Neuron (in vitro differentiated cells): ENCODE measurements around the gene SLIT3.
"Not testable (repeated sequence)": the region's sequence is repeated elsewhere in the genome, so short reads cannot be mapped to it uniquely, and the experiment has no call there.

Experiments
- H2AFZ ChIP-seq: one replicate; pipeline ENCODE4 v1.6.1; 2013; ENCODE audit warnings: low read depth, mild to moderate bottlenecking, inconsistent platforms, low read length, moderate library complexity
- H3K27me3 ChIP-seq: one replicate; pipeline ENCODE4 v1.6.1; 2013; ENCODE audit warnings: low read length; ENCODE audit not compliant: insufficient read depth
- H3K36me3 ChIP-seq: one replicate; pipeline ENCODE4 v1.6.1; 2013; ENCODE audit warnings: low read length; ENCODE audit not compliant: insufficient read depth
- H3K4me1 ChIP-seq: one replicate; pipeline ENCODE4 v1.6.1; 2013; ENCODE audit warnings: low read length; ENCODE audit not compliant: insufficient read depth
- H3K4me3 ChIP-seq: 2 replicates; pipeline ENCODE4 v1.5.1; 2013; ENCODE audit warnings: mild to moderate bottlenecking, low read length, moderate library complexity
- H3K9me3 ChIP-seq: one replicate; pipeline ENCODE4 v1.6.1; 2013; ENCODE audit warnings: low read length

Gene SLIT3

DNA sequence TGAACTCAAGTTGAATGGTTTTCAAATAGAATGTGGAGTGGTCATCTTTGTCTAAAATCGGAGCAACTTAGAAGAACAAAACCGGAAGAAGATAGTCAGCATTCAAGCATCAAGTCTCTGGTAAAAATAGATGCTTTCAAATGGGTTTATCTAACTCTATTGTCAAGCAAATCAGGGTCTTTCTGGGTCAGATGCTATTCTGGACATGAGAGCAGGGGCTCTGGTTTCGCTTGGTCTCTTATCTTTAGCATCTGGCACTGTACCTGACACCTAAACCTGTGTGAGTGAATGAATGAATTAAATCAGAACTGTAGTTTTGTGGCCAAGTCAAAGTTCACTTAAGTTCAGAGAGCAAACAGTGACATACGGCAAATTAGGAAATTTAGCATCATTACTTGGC lies 173.5 kb downstream of the SLIT3 start:
- Histone ChIP-seq H3K9me3 (no peaks in the 10 kb centered on the region), H3K27me3 (peaks cover 4% of the 10 kb centered on the region), H3K4me1 (peaks cover 7% of the 10 kb centered on the region), H2AFZ (no peak overlapping the region), H3K36me3 (no peaks in the 10 kb centered on the region), H3K4me3 (no peak overlapping the region)

DNA sequence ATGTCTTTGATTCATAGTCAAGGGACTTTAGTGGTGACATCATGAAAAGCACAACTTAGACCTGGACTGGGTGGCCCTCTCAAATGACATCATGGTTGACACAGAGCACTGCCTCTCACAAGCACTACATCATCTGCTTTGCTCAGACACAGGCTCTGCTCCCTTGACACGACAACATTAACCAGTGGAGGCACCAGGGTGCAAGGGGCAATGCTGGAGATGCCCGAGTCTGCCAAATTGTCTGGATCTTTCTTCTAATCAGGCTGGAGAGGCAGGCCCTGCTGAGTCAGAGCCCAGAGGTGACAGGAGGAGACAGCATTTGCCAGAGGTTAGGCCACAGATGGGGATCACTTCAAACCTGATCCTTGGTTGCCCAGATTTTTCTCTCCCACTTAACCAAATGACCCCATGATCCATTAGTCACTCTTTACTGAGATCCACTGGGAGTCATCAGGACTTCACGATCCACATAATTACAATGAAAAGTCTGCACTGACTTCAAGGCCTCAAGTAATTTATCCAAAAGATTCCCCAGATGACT lies 174.4 kb downstream of the SLIT3 start:
- H3K27me3 ChIP-seq: peaks cover under 1% of the 10 kb centered on the region

GRCh38 chr5:169125571-169125970 lies 175.4 kb downstream of the SLIT3 start:
- Histone ChIP-seq H3K27me3 (no peaks in the 10 kb centered on the region), H3K36me3 (no peaks in the 10 kb centered on the region), H2AFZ (no peak overlapping the region), H3K4me3 (no peak overlapping the region), H3K9me3 (no peaks in the 10 kb centered on the region), H3K4me1 (peaks cover 7% of the 10 kb centered on the region)

More for the DNA sequence above, 174.4 kb downstream of the SLIT3 start:
- Histone ChIP-seq H3K4me3 (no peak overlapping the region), H2AFZ (no peak overlapping the region), H3K36me3 (no peaks in the 10 kb centered on the region), H3K9me3 (no peaks in the 10 kb centered on the region), H3K4me1 (peaks cover 7% of the 10 kb centered on the region)

DNA sequence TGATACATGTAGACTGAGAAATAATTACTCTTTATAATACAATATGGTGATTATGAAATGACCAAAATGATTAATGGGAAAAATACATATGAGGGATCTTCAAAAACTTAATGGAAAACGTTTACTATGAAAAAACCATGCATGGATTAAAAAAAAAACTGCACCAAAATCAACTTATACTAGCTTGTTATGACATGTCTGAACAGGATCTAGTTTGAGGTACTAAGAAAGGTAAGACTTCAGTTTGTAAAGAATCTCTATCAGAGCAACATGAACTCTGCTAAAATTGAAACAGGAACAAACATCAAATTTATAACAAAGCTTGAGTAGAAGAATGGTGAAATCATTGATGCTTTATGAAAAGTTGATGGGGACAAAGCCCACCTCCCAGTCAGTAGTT lies 178.0 kb downstream of the SLIT3 start:
- Histone ChIP-seq H3K4me3 (no peak overlapping the region), H2AFZ (no peak overlapping the region), H3K27me3 (no peaks in the 10 kb centered on the region), H3K36me3 (no peaks in the 10 kb centered on the region), H3K4me1 (peaks cover 7% of the 10 kb centered on the region), H3K9me3 (no peaks in the 10 kb centered on the region)

GRCh38 chr5:169121630-169122420 lies 179.1 kb downstream of the SLIT3 start:
- no peak overlapping the region for H3K4me3 ChIP-seq
- H3K27me3 ChIP-seq: no peaks in the 10 kb centered on the region
- peaks cover under 1% of the 10 kb centered on the region for H3K4me1 ChIP-seq
- H2AFZ ChIP-seq: no peak overlapping the region
- no peaks in the 10 kb centered on the region for H3K36me3 ChIP-seq
- H3K9me3 ChIP-seq: no peaks in the 10 kb centered on the region

DNA sequence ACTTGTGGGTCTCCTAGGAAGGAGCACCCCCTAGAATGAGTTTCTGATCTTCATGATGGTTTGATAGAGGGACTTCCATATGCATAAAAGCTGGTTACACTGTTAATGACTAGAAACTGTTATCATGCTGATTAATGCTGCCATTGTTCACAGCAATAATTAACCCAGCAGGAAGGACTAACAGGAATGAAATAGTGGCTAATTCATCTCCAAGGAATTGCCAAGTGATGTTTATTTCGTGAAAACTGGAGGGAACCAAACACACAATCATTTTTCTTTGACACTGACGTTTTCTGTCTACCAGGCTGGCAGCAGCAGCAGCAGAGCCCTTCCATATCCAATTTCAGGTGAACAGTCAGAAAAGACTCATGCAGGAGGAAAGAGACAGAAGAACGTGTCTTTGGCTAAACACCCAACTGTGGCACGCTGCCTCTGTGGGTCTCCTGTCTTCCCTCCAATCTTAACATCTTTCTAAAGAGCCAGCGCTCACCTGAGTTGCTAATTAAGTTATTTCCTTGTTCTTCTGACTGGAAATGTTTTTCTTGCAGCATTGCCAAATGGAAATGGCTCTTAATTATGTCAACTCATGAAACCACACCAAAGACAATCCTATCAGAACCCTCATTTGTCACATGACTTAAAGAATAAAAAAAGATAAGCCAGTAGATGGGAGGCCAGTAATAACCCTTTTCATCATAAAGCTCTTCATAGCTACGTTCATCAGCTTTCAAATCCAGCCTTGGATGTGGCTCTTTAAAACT lies 181.5 kb downstream of the SLIT3 start:
- Histone ChIP-seq H2AFZ (no peak overlapping the region), H3K4me3 (no peak overlapping the region), H3K9me3 (no peaks in the 10 kb centered on the region), H3K27me3 (no peaks in the 10 kb centered on the region), H3K4me1 (no peaks in the 10 kb centered on the region), H3K36me3 (no peaks in the 10 kb centered on the region)

- H3K4me1 ChIP-seq: no peaks in the 10 kb centered on the region
- H2AFZ ChIP-seq: no peak overlapping the region
- no peak overlapping the region for H3K4me3 ChIP-seq
- H3K27me3 ChIP-seq: no peaks in the 10 kb centered on the region
- H3K9me3 ChIP-seq: no peaks in the 10 kb centered on the region
- no peaks in the 10 kb centered on the region for H3K36me3 ChIP-seq
These were observed 183.9 kb downstream of the SLIT3 start for GRCh38 chr5:169116961-169117461.

GRCh38 chr5:169115461-169116124 lies 185.3 kb downstream of the SLIT3 start:
- H3K4me3 ChIP-seq: no peak overlapping the region
- no peak overlapping the region for H2AFZ ChIP-seq
- H3K4me1 ChIP-seq: no peaks in the 10 kb centered on the region
- H3K9me3 ChIP-seq: no peaks in the 10 kb centered on the region
- H3K36me3 ChIP-seq: no peaks in the 10 kb centered on the region
- no peaks in the 10 kb centered on the region for H3K27me3 ChIP-seq

GRCh38 chr5:169114466-169115065 lies 186.4 kb downstream of the SLIT3 start:
- Histone ChIP-seq H3K27me3 (no peaks in the 10 kb centered on the region), H2AFZ (no peak overlapping the region), H3K4me1 (no peaks in the 10 kb centered on the region), H3K36me3 (no peaks in the 10 kb centered on the region), H3K4me3 (no peak overlapping the region), H3K9me3 (no peaks in the 10 kb centered on the region)

DNA sequence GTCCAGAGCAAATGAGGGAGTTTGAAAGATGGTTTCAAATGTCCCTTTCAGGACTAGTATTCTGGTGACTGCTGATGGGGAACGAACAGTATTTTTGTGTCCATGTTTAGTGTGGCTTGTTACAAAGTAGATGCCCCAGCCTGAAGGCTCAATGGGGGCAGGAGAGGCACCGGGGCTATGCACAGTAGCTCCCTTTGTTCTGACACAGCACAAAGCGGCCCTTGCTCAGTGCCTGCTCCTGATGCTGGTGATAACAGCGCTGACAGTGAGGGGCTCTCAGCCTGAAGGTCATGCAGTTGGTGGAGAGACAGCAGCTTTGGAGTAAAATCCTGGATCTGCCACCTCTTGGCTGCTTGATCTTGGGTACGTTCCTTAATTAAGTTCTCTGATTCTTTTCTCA lies 188.9 kb downstream of the SLIT3 start:
- Histone ChIP-seq H3K36me3 (no peaks in the 10 kb centered on the region), H3K27me3 (no peaks in the 10 kb centered on the region), H3K9me3 (no peaks in the 10 kb centered on the region), H3K4me3 (no peak overlapping the region), H2AFZ (no peak overlapping the region), H3K4me1 (no peaks in the 10 kb centered on the region)

- H3K27me3 ChIP-seq: no peaks in the 10 kb centered on the region
- no peaks in the 10 kb centered on the region for H3K4me1 ChIP-seq
- H3K9me3 ChIP-seq: no peaks in the 10 kb centered on the region
- no peak overlapping the region for H2AFZ ChIP-seq
- H3K36me3 ChIP-seq: no peaks in the 10 kb centered on the region
- no peak overlapping the region for H3K4me3 ChIP-seq
These were observed 193.8 kb downstream of the SLIT3 start for GRCh38 chr5:169106911-169107706.

- not testable (repeated sequence) for H3K9me3 ChIP-seq, H3K4me3 ChIP-seq, H2AFZ ChIP-seq, H3K36me3 ChIP-seq, H3K4me1 ChIP-seq, H3K27me3 ChIP-seq
These were observed 195.4 kb downstream of the SLIT3 start for GRCh38 chr5:169105582-169105981.
